ENCODE measurements around the gene GARNL3. TPM values are rescaled to one million over a fixed set of nuclear protein-coding genes. Genes with fewer than 3 reads are reported as not detected.

GARNL3 gene
- total RNA-seq, 1 experiment from 2014 or later, result 11.5 TPM

GRCh38 chr9:127293328-127293727 is 28.8 kb downstream of the GARNL3 start:
- Histone ChIP-seq H3K27ac (ENCODE audit: low read length) (no peak overlapping the region), H3K4me3 (ENCODE audit: low read depth in 2 of 2, low read length in 2 of 2) (no peak overlapping the region), H3K9me3 (ENCODE audit: control insufficient read depth, insufficient read depth, low read depth, low read length) (no peaks in the 10 kb centered on the region), H3K27me3 (ENCODE audit: control insufficient read depth, insufficient read depth, low read length) (no peaks in the 10 kb centered on the region), H3K4me1 (ENCODE audit: control insufficient read depth, insufficient read depth, low read length) (no peaks in the 10 kb centered on the region), H3K36me3 (ENCODE audit: control insufficient read depth, insufficient read depth, low read length) (no peaks in the 10 kb centered on the region)
- in situ Hi-C loops (cut with HindIII; ENCODE audit: low pct_unique_long_range_greater_than_20kb, low sequenced_read_pairs), result no loop called here
- CTCF ChIA-PET, result no interaction called here
- TF ChIP-seq SIN3A (IDR thresholded peaks at IDR 0.05; ENCODE audit: borderline replicate concordance, insufficient read depth, low read depth, low read length) (no peak), POLR2AphosphoS5 (IDR thresholded peaks at IDR 0.05; ENCODE audit: low read depth, low read length) (no peak), TCF7L2 (IDR thresholded peaks at IDR 0.05; ENCODE audit: low read depth, low read length) (no peak), REST (IDR thresholded peaks at IDR 0.05; ENCODE audit: insufficient read depth in 1 of 2, low read depth in 2 of 2, low read length in 1 of 2) (no peak), CTCF (IDR thresholded peaks at IDR 0.05) (no peak)
- intact Hi-C loops (cut with micrococcal nuclease; ENCODE audit: unreplicated experiment), result no loop called here
- DNase-seq (ENCODE audit: low read depth, low spot score) (no peak), ATAC-seq (no peak)
- no TSS peak for BruUV-seq (replicated peaks)
- POLR2A ChIA-PET, result no interaction called here

GRCh38 chr9:127293767-127294166 is 29.2 kb downstream of the GARNL3 start:
- DNase-seq (ENCODE audit: low read depth, low spot score), result no peak
- TF ChIP-seq CTCF (IDR thresholded peaks at IDR 0.05) (no peak), REST (IDR thresholded peaks at IDR 0.05; ENCODE audit: insufficient read depth in 1 of 2, low read depth in 2 of 2, low read length in 1 of 2) (no peak), TCF7L2 (IDR thresholded peaks at IDR 0.05; ENCODE audit: low read depth, low read length) (no peak), SIN3A (IDR thresholded peaks at IDR 0.05; ENCODE audit: borderline replicate concordance, insufficient read depth, low read depth, low read length) (no peak), POLR2AphosphoS5 (IDR thresholded peaks at IDR 0.05; ENCODE audit: low read depth, low read length) (no peak)
- in situ Hi-C loops (cut with HindIII; ENCODE audit: low pct_unique_long_range_greater_than_20kb, low sequenced_read_pairs), result no loop called here
- intact Hi-C loops (cut with micrococcal nuclease; ENCODE audit: unreplicated experiment), result no loop called here
- BruUV-seq (replicated peaks), result no TSS peak
- ChIA-PET CTCF (no interaction called here), POLR2A (no interaction called here)
- H3K27me3 ChIP-seq (ENCODE audit: control insufficient read depth, insufficient read depth, low read length), result no peaks in the 10 kb centered on the region
- H3K9me3 ChIP-seq (ENCODE audit: control insufficient read depth, insufficient read depth, low read depth, low read length), result no peaks in the 10 kb centered on the region
- no peak overlapping the region for H3K27ac ChIP-seq (ENCODE audit: low read length)
- no peaks in the 10 kb centered on the region for H3K36me3 ChIP-seq (ENCODE audit: control insufficient read depth, insufficient read depth, low read length)
- H3K4me3 ChIP-seq (ENCODE audit: low read depth in 2 of 2, low read length in 2 of 2), result no peak overlapping the region
- H3K4me1 ChIP-seq (ENCODE audit: control insufficient read depth, insufficient read depth, low read length), result no peaks in the 10 kb centered on the region
- ATAC-seq, result no peak
